HL-60 (cell line): Measurements from ENCODE around the gene SLC35D3.

ENCODE experiments used
- CTCF ChIP-seq: IDR thresholded peaks from one replicate; pipeline ENCODE4 v1.5.1; 2011; ENCODE audit warnings: low read length, control low read depth, inconsistent platforms; ENCODE audit not compliant: insufficient read depth
- REST ChIP-seq: IDR thresholded peaks from 2 replicates; pipeline ENCODE4 v1.6.1; 2012; ENCODE audit warnings: low read depth; ENCODE audit not compliant: insufficient replicate concordance

- TF ChIP-seq CTCF = no peak
- TF ChIP-seq REST = no peak
Observed at GRCh38 chr6:136921936-136922684, at the start of gene SLC35D3.
